HT-29 (cell line): ENCODE results near the gene GAS2L2. TPM values are rescaled to one million over a fixed set of nuclear protein-coding genes. Genes with fewer than 3 reads are reported as not detected.

ENCODE experiments used
- DNase-seq: peaks from one replicate; pipeline ENCODE4 v3.0.0-alpha.2; 2015; ENCODE audit warnings: low spot score
- total RNA-seq: library from RNA; depleted of rRNA; stranded (reverse); fragments of >200 nt; shearing (Covaris generic); gene quantifications from 2 replicates; pipeline ENCODE4 v1.2.3, GENCODE V29; 2014; rRNA removed

The GAS2L2 gene
- total RNA-seq, result 0.52 and 0.56 TPM in 2 replicates

- peak; percentile 38 for DNase-seq
These were observed at the start of gene GAS2L2 for GRCh38 chr17:35752945-35753764. TSS of gene GAS2L2 (minus strand) at chr17:35753239. CDS start at chr17:35752850, 389 bp downstream.

DNA sequence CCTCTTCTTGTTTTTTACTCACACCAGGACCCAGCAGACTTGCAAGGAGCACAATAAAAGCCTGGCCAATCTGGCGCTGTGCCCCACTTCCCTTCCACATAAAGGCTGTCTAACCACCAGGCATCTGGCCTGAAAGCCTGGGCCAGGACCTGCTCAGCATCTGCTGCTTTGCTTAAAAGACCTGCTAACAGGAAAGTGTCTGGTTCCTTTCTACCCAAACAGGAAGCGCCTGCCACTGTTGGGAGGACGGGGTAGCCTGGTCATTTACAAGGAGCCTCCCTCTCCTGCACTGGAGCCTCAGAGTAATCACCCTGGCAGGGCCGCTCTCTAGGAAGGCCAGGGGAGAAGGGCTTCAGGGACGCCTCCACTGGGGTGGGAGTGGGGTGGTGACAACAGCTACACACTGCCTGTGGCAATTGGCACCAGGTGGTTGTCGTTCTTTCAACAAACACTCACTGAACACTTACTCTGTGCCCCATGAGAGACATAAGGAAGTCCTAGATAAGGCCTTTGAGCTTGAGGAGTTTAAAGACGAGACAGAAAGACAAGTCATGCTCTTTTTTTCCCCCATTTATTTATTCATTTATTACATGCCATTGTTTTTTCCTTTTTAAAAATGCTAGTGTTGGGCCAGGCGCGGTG is 48.7 kb upstream of the GAS2L2 start:
- no peak for DNase-seq

DNA sequence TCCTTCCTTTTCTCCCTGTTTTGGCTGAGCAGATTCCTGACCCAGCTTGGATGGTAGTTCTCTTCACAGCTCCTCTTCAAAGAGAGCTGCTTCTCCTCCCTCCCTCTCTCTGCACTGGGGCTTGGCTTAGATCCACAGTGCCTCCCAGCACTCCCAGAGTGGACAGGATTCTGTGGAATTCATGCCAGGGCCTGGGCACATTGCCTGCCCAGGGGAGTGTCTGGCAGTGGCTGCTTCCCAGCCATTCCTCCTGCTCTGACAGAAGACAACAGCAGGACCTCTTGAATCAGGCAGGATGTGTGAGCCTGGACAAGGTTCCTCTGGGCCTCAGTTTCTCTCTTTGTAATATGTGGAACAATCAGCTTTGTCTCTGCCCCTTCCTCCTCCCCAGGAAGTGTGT is 46.9 kb upstream of the GAS2L2 start:
- DNase-seq, result no peak

GRCh38 chr17:35797918-35798317 is 44.9 kb upstream of the GAS2L2 start:
- DNase-seq, result no peak

- no peak for DNase-seq
These were observed 44.3 kb upstream of the GAS2L2 start for GRCh38 chr17:35797370-35797769.

GRCh38 chr17:35796942-35797341 is 43.9 kb upstream of the GAS2L2 start:
- DNase-seq, result no peak

DNA sequence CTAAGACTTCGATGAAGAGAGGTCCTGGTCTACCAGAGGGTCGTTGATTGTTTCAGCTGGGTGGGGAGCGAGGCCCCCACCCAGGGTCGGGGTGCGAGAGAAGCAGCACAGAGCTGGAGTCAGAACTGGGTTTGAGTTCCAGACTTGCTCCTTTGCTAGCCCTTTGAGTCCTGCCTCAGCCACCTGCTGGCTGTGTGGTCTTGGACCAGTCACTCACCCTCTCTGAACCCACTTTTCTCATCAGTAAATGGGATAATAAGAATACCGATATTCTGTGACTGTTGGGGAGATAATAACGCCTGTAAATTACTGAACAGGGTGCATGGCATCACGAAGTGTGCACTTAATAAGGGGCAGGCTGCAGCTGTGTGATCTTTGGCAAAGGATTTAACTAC is 42.8 kb upstream of the GAS2L2 start:
- no peak for DNase-seq

GRCh38 chr17:35795007-35795870 is 42.2 kb upstream of the GAS2L2 start, which contains the start of gene MMP28:
TSS of gene MMP28 (minus strand) at chr17:35795641. CDS start at chr17:35795377, 264 bp downstream.
- DNase-seq, result peak; percentile 47

DNA sequence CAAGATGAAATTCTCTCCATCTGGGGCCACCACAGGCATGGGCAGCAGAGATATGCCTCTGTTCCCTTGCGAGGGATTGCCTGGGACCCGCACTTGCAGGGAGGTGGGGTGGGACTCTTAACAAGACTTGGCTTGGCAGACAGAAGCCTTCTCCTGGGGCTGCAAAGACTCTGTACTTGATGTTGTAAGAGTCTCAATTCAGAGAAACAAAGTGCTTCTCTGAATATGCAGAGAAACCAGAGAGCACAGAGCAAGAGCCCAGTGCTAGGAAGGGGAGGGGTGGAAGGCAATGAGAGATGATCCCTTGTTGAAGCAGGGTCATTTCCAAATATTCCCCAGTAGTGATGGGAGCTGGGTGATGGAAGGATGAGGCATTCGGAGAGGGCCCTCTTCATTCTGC is 40.2 kb upstream of the GAS2L2 start:
- DNase-seq, result no peak

DNA sequence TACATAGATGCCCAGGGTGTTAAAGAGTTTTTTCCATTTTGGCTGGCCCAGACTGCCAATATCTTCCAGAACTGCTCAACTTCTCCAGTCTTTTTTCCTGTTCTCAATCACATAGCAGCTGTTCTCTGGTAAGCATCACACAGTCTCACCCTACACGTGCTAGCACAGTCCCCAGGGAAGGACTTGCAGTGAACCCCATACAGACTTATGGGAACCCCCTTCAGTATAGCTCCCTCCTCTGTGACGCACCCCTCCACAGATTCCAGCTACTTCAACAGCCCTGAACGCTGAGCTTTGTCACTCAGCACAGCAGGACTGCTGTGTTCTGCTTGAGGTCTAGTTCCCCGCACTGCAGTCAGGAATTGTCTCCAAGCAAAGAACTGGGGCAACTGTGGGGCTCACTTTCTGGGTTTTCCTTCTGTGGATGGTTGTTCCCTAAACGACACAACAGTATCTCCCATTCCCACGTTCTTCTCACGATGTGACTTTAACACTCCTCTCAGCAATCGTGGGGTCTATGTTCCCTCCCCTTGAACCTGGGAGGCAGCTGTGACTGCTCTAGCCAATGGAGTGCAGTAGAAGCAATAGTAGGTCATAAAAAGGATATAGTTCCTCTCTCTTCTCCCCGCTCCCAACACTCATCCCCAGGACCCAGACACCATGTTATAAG is 38.8 kb upstream of the GAS2L2 start:
- DNase-seq, result no peak

DNA sequence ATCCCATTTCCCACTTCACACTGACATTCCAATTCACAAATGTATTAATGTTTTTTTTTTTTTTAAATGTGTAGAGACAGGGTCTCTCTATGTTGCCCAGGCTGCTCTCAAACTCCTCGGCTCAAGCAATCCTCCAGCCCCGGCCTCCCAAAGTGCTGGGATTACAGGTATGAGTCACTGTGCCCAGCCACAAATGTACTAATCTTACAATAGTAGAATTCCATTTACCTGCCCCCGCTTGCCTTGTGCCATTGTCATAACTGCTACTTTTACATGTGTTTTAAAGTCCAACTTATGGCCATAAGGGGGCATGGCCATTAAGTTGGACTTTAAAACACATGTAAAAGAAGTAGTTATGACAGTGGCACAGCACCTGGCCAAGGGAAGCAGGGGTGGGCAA is 37.8 kb upstream of the GAS2L2 start:
- DNase-seq, result no peak

DNA sequence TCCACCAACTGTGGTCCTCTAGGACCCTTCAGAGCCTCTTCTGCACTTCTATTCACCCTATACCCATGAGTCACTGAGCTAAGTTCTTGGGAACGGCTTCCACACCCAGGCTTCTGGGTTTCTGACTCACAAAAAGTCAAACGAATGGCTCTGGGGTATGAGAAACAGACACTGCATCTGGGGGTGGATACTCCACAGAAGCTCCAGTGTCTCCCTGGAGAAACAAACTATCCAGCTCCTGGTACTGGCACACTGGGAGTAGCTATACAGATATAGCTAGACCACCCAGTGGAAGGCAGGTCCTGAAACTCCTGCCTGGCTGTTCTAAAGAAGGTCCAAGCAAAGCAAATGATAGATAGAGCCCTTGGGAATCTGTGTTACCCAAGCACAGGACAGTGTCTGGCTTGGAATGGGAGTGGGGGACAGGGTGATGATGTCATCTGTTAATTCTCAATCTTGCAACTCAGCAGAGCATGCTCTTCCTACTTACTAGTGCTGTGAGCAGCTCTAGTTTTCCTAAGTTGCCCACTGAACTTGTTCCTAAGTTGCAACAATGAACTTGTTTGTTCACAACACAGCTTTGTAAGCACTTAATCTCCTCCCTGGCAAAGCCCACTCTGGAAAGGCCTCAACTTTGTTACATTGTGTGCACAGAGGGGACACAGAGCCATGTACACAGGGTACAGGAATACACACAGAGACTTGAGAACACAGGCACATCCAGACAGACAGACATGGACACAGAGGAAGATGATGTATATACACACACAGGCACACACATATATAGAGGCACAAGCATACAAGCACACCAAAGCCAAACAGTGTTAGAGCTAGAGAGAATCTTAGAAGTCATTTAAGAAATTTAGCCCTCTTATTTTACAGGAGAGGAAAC is 35.7 kb upstream of the GAS2L2 start:
- no peak for DNase-seq

GRCh38 chr17:35786941-35787432 is 33.9 kb upstream of the GAS2L2 start:
- DNase-seq, result peak; percentile 25

DNA sequence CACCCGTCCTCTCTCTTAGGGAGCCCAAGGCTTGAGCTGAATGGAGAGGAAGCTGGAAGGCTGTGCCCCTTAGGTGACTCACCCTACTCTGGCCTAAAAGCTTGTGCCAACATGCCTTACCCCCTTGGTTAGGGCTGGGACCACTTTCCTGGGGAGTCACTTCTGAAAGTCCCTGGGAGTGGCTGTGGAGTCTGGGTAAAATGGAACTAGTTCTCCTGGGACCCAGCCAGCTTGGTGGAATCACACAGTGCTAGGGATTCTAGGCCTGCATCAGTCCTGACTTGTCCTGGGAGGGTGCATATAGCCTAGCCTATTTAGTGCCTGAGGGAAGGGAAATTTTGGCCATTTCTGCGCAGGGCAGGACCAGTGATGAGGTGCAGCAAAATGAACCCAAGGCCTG is 31.9 kb upstream of the GAS2L2 start:
- DNase-seq, result no peak

GRCh38 chr17:35780950-35781349 is 27.9 kb upstream of the GAS2L2 start:
- no peak for DNase-seq

DNA sequence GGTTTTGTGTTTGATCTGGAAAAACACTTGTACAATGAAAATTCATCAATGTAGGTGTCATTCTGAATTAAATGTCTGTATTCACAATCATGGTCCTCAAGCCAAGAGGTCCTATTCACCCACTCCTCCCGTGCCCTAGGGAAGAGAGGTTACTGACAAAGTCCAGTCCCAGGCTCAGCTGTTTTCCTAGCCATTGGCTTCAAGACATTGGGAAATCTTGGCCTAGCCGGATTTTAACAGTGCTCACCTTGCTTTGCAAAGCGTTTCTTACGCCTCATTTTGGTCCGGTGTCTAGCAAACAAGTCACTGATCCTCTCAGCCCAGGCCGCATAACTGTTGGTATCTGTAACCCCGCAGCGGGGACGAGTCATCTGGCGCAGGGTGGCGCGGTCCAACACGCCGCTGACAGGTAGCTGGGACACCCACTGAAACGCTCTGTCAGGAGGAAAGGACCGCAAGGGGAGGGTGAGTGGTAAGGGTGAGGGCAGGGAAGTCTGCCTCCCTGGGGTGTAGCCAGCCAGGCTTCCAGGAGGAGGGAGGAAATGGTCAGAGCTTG is 25.7 kb upstream of the GAS2L2 start:
- DNase-seq, result no peak

DNA sequence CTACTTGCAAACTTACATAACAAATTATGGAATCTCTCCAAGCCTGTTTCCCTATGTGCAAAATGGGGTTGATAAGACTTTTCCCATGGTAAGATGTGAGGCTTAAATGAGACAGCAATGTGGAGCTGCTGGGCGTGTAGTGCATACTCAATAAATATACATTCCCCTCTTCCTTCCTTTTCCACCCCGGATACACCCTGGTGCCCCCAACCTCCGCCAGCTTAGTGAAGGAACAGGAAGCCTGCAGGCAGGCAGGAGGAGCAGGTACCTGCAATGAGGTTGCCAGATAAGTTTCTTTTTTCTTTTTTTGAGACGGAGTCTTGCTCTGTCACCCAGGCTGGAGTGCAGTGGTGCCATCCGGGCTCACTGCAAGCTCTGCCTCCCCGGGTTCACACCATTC is 22.5 kb upstream of the GAS2L2 start:
- DNase-seq, result no peak

DNA sequence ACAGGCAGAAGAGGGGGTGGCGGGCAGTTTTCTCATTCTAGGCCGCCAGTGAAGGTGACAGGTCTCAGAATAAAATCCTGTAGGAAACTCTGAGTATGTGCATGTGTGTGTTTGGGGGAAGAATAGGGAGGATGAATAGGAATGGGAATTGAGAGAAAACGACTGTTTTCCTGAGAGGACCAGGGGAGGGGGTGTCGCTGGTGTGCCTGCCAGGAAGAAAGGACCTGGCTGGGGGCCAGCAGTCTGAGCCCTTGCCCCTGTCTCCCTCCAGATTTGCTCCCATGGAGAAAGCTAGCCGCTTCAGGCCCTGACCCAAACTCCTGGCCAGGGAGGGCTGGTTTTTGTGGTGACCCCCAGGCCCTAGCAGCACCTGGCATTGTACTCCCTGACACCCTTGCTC is 22.0 kb upstream of the GAS2L2 start:
- no peak for DNase-seq

DNA sequence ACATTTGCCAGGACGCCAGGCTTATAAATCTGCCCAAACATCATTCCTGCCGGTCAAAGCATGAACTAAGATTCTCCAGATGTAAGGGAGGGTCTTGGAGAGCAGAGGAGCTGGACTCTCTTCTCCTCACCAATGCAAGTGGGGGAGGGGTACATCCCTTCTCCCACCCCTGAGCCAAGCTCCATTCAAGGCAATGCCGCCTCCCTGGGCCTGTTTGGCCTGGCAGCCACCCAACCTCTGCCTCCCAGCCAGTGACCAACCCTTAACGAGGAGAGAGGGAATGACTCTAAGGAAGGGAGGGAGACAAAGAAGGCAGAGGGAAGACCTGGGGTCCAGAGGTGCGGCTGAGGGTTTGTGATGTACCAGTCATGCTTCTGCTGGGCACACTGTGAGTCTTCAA is 21.5 kb upstream of the GAS2L2 start:
- DNase-seq, result no peak
